ENCODE measurements around the gene KLLN.

KLLN gene

GRCh38 chr10:87818505-87819288 lies 44.6 kb downstream of the KLLN start:
- no peak for DNase-seq (ENCODE audit: low read depth, low spot score)
- Histone ChIP-seq H3K27me3 (ENCODE audit: insufficient read depth, insufficient read length) (peaks cover 12% of the 10 kb centered on the region), H3K4me1 (ENCODE audit: insufficient read depth, insufficient read length) (no peaks in the 10 kb centered on the region), H3K9me3 (ENCODE audit: insufficient read depth, low read length) (no peaks in the 10 kb centered on the region), H3K9ac (ENCODE audit: insufficient read length, low read depth) (peak overlapping the region; percentile 62), H3K4me3 (ENCODE audit: insufficient read length, low read depth) (peak overlapping the region; percentile 85), H3K36me3 (ENCODE audit: insufficient read depth, insufficient read length, low read length) (peaks cover 10% of the 10 kb centered on the region)
- TF ChIP-seq SUZ12 (IDR thresholded peaks at IDR 0.05; ENCODE audit: extremely low read depth, insufficient read depth, insufficient read length) (no peak), YY1 (IDR thresholded peaks at IDR 0.05; ENCODE audit: insufficient read depth, insufficient read length) (no peak), ZNF274 (IDR thresholded peaks at IDR 0.05; ENCODE audit: low read depth, low read length) (no peak)

GRCh38 chr10:87817609-87818504 lies 45.5 kb downstream of the KLLN start, which contains the start of gene ATAD1:
TSS of gene ATAD1 (minus strand) at chr10:87818226. CDS start at chr10:87814599, 3,627 bp downstream.
- H3K9ac ChIP-seq (ENCODE audit: insufficient read length, low read depth), result peak within 1 kb of the TSS; percentile 91
- no peaks in the 10 kb centered on the region for H3K4me1 ChIP-seq (ENCODE audit: insufficient read depth, insufficient read length)
- no peaks in the 10 kb centered on the region for H3K9me3 ChIP-seq (ENCODE audit: insufficient read depth, low read length)
- peak; percentile 69 for DNase-seq (ENCODE audit: low read depth, low spot score)
- H3K4me3 ChIP-seq (ENCODE audit: insufficient read length, low read depth), result peak within 1 kb of the TSS; percentile 85
- peaks cover 12% of the 10 kb centered on the region for H3K27me3 ChIP-seq (ENCODE audit: insufficient read depth, insufficient read length)
- peaks cover 15% of the 10 kb centered on the region for H3K36me3 ChIP-seq (ENCODE audit: insufficient read depth, insufficient read length, low read length)
- no peak for TF ChIP-seq SUZ12 (IDR thresholded peaks at IDR 0.05; ENCODE audit: extremely low read depth, insufficient read depth, insufficient read length)
- no peak for TF ChIP-seq YY1 (IDR thresholded peaks at IDR 0.05; ENCODE audit: insufficient read depth, insufficient read length)
- TF ChIP-seq ZNF274 (IDR thresholded peaks at IDR 0.05; ENCODE audit: low read depth, low read length), result no peak

- H3K4me3 ChIP-seq (ENCODE audit: insufficient read length, low read depth), result peak overlapping the region; percentile 85
- H3K4me1 ChIP-seq (ENCODE audit: insufficient read depth, insufficient read length), result no peaks in the 10 kb centered on the region
- peaks cover 21% of the 10 kb centered on the region for H3K36me3 ChIP-seq (ENCODE audit: insufficient read depth, insufficient read length, low read length)
- no peak for DNase-seq (ENCODE audit: low read depth, low spot score)
- H3K9me3 ChIP-seq (ENCODE audit: insufficient read depth, low read length), result no peaks in the 10 kb centered on the region
- peaks cover 12% of the 10 kb centered on the region for H3K27me3 ChIP-seq (ENCODE audit: insufficient read depth, insufficient read length)
- H3K9ac ChIP-seq (ENCODE audit: insufficient read length, low read depth), result peak overlapping the region; percentile 91
- TF ChIP-seq YY1 (IDR thresholded peaks at IDR 0.05; ENCODE audit: insufficient read depth, insufficient read length) (no peak), SUZ12 (IDR thresholded peaks at IDR 0.05; ENCODE audit: extremely low read depth, insufficient read depth, insufficient read length) (no peak), ZNF274 (IDR thresholded peaks at IDR 0.05; ENCODE audit: low read depth, low read length) (no peak)
Observed at GRCh38 chr10:87816898-87817608, 46.3 kb downstream of the KLLN start.

- no peak overlapping the region for H3K9ac ChIP-seq (ENCODE audit: insufficient read length, low read depth)
- peak overlapping the region; percentile 85 for H3K4me3 ChIP-seq (ENCODE audit: insufficient read length, low read depth)
- no peak for DNase-seq (ENCODE audit: low read depth, low spot score)
Observed at GRCh38 chr10:87816163-87816897, 47.0 kb downstream of the KLLN start.

More at GRCh38 chr10:87816163-87816897, 47.0 kb downstream of the KLLN start:
- no peaks in the 10 kb centered on the region for H3K9me3 ChIP-seq (ENCODE audit: insufficient read depth, low read length)
- peaks cover 12% of the 10 kb centered on the region for H3K27me3 ChIP-seq (ENCODE audit: insufficient read depth, insufficient read length)
- H3K4me1 ChIP-seq (ENCODE audit: insufficient read depth, insufficient read length), result no peaks in the 10 kb centered on the region
- TF ChIP-seq ZNF274 (IDR thresholded peaks at IDR 0.05; ENCODE audit: low read depth, low read length) (no peak), YY1 (IDR thresholded peaks at IDR 0.05; ENCODE audit: insufficient read depth, insufficient read length) (no peak), SUZ12 (IDR thresholded peaks at IDR 0.05; ENCODE audit: extremely low read depth, insufficient read depth, insufficient read length) (no peak)
- peaks cover 27% of the 10 kb centered on the region for H3K36me3 ChIP-seq (ENCODE audit: insufficient read depth, insufficient read length, low read length)

Data from NT2/D1 (cell line).